Forelimb muscle (tissue), 1 donor: ENCODE measurements around the gene C5. TPM values are rescaled to one million over a fixed set of nuclear protein-coding genes. Genes with fewer than 3 reads are reported as not detected.
"Not testable (repeated sequence)": the region's sequence is repeated elsewhere in the genome, so short reads cannot be mapped to it uniquely, and the experiment has no call there.

Source experiments
- DNase-seq: peaks from one replicate; pipeline ENCODE4 v3.0.0-alpha.2; 2013; ENCODE audit warnings: low read depth
- polyA plus RNA-seq: library from polyadenylated mRNA; unstranded; fragments of 120-200 nt; gene quantifications from one replicate; pipeline ENCODE4 v1.2.1, GENCODE V29; 2013; ENCODE audit not compliant: insufficient read length

C5 gene
- polyA plus RNA-seq, 1 donor, result 6.8 TPM

GRCh38 chr9:121048618-121049017 lies 1.5 kb downstream of the C5 start:
- no peak for DNase-seq

GRCh38 chr9:121048175-121048574 lies 1.9 kb downstream of the C5 start:
- no peak for DNase-seq

- DNase-seq, result peak; percentile 11
These were observed 11.3 kb downstream of the C5 start for GRCh38 chr9:121038804-121039203.

GRCh38 chr9:121038362-121038761 lies 11.7 kb downstream of the C5 start:
- DNase-seq, result peak; percentile 55

- not testable (repeated sequence) for DNase-seq
These were observed 14.4 kb downstream of the C5 start for GRCh38 chr9:121035717-121036116.

GRCh38 chr9:121034529-121034928 lies 15.5 kb downstream of the C5 start:
- no peak for DNase-seq

- no peak for DNase-seq
These were observed 20.6 kb downstream of the C5 start for GRCh38 chr9:121029469-121029868.

- not testable (repeated sequence) for DNase-seq
These were observed 21.8 kb downstream of the C5 start for GRCh38 chr9:121028285-121028684.

GRCh38 chr9:121026768-121027167 lies 23.3 kb downstream of the C5 start:
- no peak for DNase-seq

- no peak for DNase-seq
These were observed 23.8 kb downstream of the C5 start for GRCh38 chr9:121026260-121026691.

- no peak for DNase-seq
These were observed 25.8 kb downstream of the C5 start for GRCh38 chr9:121024237-121024636.

- DNase-seq, result no peak
These were observed 27.0 kb downstream of the C5 start for GRCh38 chr9:121023064-121023463.

- peak; percentile 97 for DNase-seq
These were observed 28.8 kb downstream of the C5 start for GRCh38 chr9:121021301-121021700.

- peak; percentile 14 for DNase-seq
These were observed 30.8 kb downstream of the C5 start for GRCh38 chr9:121019273-121019672.

GRCh38 chr9:121013911-121014310 lies 36.2 kb downstream of the C5 start:
- DNase-seq, result no peak

GRCh38 chr9:121009650-121010049 lies 40.4 kb downstream of the C5 start:
- DNase-seq, result no peak

- DNase-seq, result no peak
These were observed 50.8 kb downstream of the C5 start for GRCh38 chr9:120999317-120999716.

GRCh38 chr9:120998111-120998510 lies 52.0 kb downstream of the C5 start:
- DNase-seq, result no peak

GRCh38 chr9:120997502-120997901 lies 52.6 kb downstream of the C5 start:
- DNase-seq, result no peak

GRCh38 chr9:120996409-120996808 lies 53.7 kb downstream of the C5 start:
- no peak for DNase-seq

- no peak for DNase-seq
These were observed 61.0 kb downstream of the C5 start for GRCh38 chr9:120989065-120989464.

GRCh38 chr9:120985819-120986222 lies 64.3 kb downstream of the C5 start:
- peak; percentile 62 for DNase-seq

GRCh38 chr9:120983259-120983837 lies 66.7 kb downstream of the C5 start:
- DNase-seq, result no peak

- DNase-seq, result no peak
These were observed 67.2 kb downstream of the C5 start for GRCh38 chr9:120982836-120983235.
